GM10248 (cell line): ENCODE data around the gene TMEM198.

Experiments
- CTCF ChIA-PET: fragments of 300-600 bp; sonication (Branson Sonifier 250); formaldehyde crosslinking; extraction: SDS; loops from one replicate; lab custom pipeline; 2021; ENCODE audit warnings: antibody characterized with exemption; lab: Yijun Ruan, JAX
- POLR2A ChIA-PET: fragments of 350-650 bp; sonication (Branson Sonifier 250); formaldehyde crosslinking; extraction: SDS; loops from one replicate; lab custom pipeline; 2020; ENCODE audit warnings: antibody characterized with exemption; lab: Yijun Ruan, JAX
- DNase-seq: peaks from one replicate; pipeline ENCODE4 v3.0.0; 2012; ENCODE audit errors: extremely low spot score
- TF ChIP-seq, protein P1 (sequence below): IDR thresholded peaks from 2 replicates; pipeline ENCODE4 v1.5.1; 2012; ENCODE audit warnings: mild to moderate bottlenecking, low read depth; ENCODE audit errors: extremely low read depth, missing control alignments, control extremely low read depth

The TMEM198 gene

DNA sequence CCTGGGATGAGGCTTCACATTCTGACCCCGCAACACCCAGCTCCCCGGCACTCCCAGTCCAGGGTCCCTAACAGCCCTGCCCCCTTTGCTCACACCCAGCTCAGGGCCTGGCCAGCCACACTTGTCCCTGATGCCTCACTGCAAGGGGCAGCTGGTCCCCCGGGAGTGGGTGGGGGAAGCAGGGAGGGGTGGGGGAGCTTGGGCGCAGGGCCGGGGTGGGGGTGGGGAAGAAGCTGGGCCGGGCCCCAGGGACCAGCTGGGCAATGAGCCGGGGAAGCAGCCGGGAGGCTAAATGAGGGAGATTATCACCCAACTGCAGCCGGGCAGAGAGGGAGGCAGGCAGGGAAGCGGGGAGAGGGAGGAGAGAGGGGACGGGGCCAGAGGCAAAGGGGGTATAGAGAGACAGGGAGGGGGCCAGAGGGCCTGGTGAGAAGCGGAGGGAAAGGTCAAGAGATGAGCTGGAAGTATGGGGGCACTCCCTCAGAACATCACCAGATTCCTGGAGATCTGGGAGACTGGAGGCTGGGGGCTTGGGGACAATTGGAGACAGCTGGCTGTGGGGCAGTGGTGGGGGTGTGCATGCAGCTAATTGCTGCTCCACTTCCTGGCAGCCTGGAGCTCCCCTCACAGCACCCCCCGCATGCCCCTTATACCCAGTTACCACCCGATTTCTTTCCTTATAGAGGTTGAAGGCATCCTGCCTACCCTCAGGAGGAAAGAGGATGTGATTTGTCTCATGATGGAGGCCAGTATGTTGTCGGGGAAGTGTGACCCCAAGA, 32.1 kb upstream of the TMEM198 start:
- no peak for DNase-seq
- TF ChIP-seq, protein P1, sequence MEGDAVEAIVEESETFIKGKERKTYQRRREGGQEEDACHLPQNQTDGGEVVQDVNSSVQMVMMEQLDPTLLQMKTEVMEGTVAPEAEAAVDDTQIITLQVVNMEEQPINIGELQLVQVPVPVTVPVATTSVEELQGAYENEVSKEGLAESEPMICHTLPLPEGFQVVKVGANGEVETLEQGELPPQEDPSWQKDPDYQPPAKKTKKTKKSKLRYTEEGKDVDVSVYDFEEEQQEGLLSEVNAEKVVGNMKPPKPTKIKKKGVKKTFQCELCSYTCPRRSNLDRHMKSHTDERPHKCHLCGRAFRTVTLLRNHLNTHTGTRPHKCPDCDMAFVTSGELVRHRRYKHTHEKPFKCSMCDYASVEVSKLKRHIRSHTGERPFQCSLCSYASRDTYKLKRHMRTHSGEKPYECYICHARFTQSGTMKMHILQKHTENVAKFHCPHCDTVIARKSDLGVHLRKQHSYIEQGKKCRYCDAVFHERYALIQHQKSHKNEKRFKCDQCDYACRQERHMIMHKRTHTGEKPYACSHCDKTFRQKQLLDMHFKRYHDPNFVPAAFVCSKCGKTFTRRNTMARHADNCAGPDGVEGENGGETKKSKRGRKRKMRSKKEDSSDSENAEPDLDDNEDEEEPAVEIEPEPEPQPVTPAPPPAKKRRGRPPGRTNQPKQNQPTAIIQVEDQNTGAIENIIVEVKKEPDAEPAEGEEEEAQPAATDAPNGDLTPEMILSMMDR: no peak
- ChIA-PET CTCF (interaction anchor here (1.1 to 5.3 kb wide), 7 partner anchors 9 to 131 kb away, joined by 3 to 50 read pairs (median 4); partner anchors contain the start of gene GMPPA), POLR2A (interaction anchor here (0.6 kb wide), 1 partner anchor 1552 kb away, joined by 3 read pairs; no protein-coding TSS in a partner anchor)

DNA sequence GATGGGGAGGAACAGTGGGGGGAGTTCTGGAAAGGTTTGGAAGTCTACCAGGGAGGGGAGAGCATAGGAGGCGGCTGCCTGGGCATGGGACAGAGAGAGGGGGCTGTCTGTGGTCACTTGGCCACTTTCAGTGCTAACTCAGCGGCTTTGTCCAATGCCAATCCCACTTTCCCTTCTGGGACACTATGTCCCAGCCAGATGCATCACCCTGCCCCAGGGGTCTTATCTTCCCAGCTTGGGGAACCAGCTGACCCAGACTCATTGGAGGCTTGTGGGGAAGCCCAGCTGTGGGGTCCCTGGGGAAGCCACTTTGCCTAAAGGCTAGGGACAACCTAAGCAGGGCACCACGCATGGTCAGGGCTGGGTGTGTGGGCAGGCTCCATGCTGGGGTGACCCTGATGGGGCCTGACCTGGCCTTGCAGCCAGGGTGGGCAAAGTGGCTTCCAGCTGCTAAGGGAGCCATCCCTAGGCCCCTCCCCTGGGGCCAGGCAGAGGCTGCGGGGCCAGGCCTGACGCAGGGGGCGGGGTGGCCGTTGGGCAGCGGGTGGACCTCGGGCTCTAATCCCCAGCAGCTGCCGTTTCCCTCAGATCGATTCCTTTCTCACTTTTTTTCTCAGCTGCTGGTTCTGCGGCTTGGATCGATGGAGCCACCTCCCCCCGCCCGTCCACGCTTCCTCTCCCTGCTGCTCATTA, 31.2 kb upstream of the TMEM198 start:
- TF ChIP-seq, protein P1: no peak
- CTCF ChIA-PET: interaction anchor here (1.6 to 3.6 kb wide), 3 partner anchors 17 to 130 kb away, joined by 4 to 22 read pairs (median 6); a partner anchor contains a TSS
- POLR2A ChIA-PET: no interaction called here
- DNase-seq: no peak

DNA sequence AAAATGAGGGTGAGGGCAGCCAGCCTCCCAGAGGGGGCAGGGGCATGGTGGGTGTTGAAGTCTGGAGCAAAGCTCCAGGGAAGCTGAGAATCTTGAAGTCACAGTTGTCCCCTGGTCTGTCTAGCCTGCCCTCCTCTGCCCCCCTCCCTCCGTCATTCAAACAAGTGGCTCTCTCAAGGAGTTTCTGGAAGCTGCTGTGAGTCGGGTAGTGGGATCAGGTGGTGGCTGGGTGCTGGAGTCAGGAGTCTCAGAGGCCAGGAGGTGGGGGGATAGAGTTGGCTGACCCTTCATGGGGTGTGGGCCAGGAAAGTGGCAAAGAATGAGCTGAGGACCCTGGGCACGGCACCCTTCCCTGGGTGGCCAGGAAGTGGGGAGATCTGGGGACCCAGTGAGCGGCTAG, 30.0 kb upstream of the TMEM198 start:
- ChIA-PET POLR2A (no interaction called here), CTCF (interaction anchor here (1.4 to 3.6 kb wide), 2 partner anchors 14 to 17 kb away, joined by 5 to 22 read pairs; no protein-coding TSS in a partner anchor)
- DNase-seq: no peak
- TF ChIP-seq, protein P1: no peak

DNA sequence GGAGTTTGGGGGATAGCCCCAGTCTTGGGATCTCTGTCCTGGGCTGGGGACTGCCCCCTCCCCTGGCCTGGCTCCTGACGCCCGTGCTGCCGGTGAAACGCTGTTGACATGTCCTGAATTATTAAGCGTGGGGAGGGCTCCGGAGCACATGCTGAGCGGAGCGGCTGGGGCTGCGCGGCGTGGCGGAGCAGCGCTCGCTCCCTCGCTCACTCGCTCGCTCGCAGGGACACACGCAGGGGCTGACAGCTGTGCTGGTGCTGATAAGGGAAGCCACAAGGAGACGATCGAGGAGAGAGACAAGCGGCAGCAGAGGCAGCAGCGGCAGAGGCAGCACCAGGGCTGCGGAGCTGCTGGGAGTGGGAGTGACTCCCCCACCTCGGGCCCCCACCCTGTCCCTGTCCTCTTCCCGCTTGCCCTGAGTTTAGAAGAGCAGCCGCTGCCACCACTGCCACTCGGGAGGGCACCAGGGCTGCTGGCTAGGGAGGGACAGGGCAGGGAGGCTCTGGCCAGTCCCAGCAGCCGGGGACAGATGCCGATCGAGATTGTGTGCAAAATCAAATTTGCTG, 29.5 kb upstream of the TMEM198 start, which contains the start of gene ASIC4:
TSS of gene ASIC4 (plus strand) at position 287 of the 566 bp plus-strand sequence. CDS start at position 530, 243 bp downstream.
- TF ChIP-seq, protein P1: no peak
- no peak for DNase-seq
- POLR2A ChIA-PET: no interaction called here
- CTCF ChIA-PET: interaction anchor here (1.4 to 3.6 kb wide), 3 partner anchors 14 to 55 kb away, joined by 3 to 22 read pairs (median 5); no protein-coding TSS in a partner anchor

DNA sequence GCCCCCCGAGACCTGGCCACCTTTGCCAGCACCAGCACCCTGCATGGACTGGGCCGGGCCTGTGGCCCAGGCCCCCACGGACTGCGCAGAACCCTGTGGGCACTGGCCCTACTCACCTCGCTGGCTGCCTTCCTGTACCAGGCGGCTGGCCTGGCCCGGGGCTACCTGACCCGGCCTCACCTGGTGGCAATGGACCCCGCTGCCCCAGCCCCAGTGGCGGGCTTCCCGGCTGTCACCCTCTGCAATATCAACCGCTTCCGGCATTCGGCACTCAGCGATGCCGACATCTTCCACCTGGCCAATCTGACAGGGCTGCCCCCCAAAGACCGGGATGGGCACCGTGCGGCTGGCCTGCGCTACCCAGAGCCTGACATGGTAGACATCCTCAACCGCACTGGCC, 29.0 kb upstream of the TMEM198 start:
- DNase-seq: no peak
- ChIA-PET CTCF (interaction anchor here (1.4 to 7.2 kb wide), 3 partner anchors 14 to 55 kb away, joined by 3 to 80 read pairs (median 5); no protein-coding TSS in a partner anchor), POLR2A (no interaction called here)
- TF ChIP-seq, protein P1: no peak

DNA sequence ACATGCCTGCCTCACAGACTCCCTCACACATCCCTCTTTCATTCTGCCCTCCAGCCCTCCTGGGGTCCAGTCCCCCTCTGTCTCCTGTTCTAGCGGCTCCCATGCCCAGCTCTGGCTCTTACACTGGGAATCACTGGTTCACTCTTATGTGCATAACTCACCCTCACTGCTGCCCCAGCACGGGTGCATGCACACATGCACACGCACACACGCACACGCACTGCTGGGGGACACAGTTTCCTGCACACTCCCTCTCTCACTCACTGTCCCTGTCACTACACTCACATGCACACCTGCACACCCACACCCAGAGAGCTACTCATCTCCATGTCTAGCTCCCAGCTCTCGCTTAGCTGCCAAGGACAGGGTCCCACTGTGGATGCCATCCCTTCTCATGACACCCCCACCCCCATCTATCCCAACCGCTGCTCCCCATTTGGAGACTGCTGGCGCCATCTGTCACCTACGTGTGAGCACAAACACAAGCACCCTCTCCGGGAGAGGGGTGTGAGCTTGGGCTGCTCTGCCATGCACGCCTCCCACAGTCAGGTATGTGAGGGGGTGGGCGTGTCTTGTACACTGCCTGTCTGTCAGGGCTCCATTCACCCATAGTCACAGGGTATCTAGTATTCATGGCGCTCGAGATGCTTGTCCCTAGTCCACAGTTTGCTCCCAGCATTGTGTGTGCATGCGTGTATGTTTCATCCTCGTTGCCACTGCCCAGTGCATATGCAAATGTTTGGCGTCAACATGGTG, 27.8 kb upstream of the TMEM198 start:
- ChIA-PET CTCF (interaction anchor here (1.0 to 7.2 kb wide), 7 partner anchors 8 to 56 kb away, joined by 3 to 80 read pairs (median 3); partner anchors contain the start of gene GMPPA), POLR2A (no interaction called here)
- no peak for DNase-seq

More for the DNA sequence above, 27.8 kb upstream of the TMEM198 start:
- TF ChIP-seq, protein P1: no peak
